ENCODE results near the gene SNRNP200. TPM values are rescaled to one million over a fixed set of nuclear protein-coding genes. Genes with fewer than 3 reads are reported as not detected.
"Not testable (repeated sequence)": the region's sequence is repeated elsewhere in the genome, so short reads cannot be mapped to it uniquely, and the experiment has no call there.

Gene SNRNP200
- polyA plus RNA-seq, 2 of the 4 experiments (the other 2 are of a cell fraction), result 118 to 202 TPM

GRCh38 chr2:96259497-96259921 lies 45.8 kb downstream of the SNRNP200 start:
- H3K9me3 ChIP-seq, result no peaks in the 10 kb centered on the region
- peaks cover 34% of the 10 kb centered on the region for H3K4me1 ChIP-seq
- DNase-seq (ENCODE audit: low read depth in 1 of 2, low spot score in 1 of 2), result no peak
- CTCF ChIA-PET, result interaction anchor here (0.8 to 3.7 kb wide), 16 partner anchors 8 to 290 kb away, joined by 3 to 20 read pairs (median 4); partner anchors contain the start of genes ANKRD36C, ASTL and STARD7
- POLR2A ChIA-PET, result interaction anchor here (1.3 to 2.7 kb wide), 2 partner anchors 19 to 51 kb away, joined by 3 to 17 read pairs; partner anchors contain the start of gene STARD7
- no peak overlapping the region for H3K4me3 ChIP-seq
- no peak for FAIRE-seq
- H3K27ac ChIP-seq, result peak overlapping the region; percentile 65 to 75; a peak in 5 of 6 replicates
- no peak for ATAC-seq
- 98% methylated on average over 5 of the region's 5 CpGs for WGBS (ENCODE audit: missing lambda C conversion rate)
- H3K4me2 ChIP-seq, result peak overlapping the region; percentile 70
- no peak for TF ChIP-seq RCOR1 (IDR thresholded peaks at IDR 0.05; ENCODE audit: low read depth, low read length)
- TF ChIP-seq NFE2L2 (conservative IDR thresholded peaks at IDR 0.05; ENCODE audit: low read length), result no peak
- no peak for TF ChIP-seq KDM1A (IDR thresholded peaks at IDR 0.05; ENCODE audit: low read depth)
- TF ChIP-seq PHF8 (IDR thresholded peaks at IDR 0.05; ENCODE audit: borderline replicate concordance, low read depth), result no peak
- no peak for TF ChIP-seq ESRRA (IDR thresholded peaks at IDR 0.05; ENCODE audit: borderline replicate concordance, low read length)
- no peak for TF ChIP-seq MYC (IDR thresholded peaks at IDR 0.05; ENCODE audit: borderline replicate concordance, low read length)
- no peak for TF ChIP-seq ZC3H11A (IDR thresholded peaks at IDR 0.05)
- no peak for TF ChIP-seq NR3C1 (IDR thresholded peaks at IDR 0.05)
- TF ChIP-seq EHF (CRISPR knock-in tag; IDR thresholded peaks at IDR 0.05), result no peak
- TF ChIP-seq CHD4 (IDR thresholded peaks at IDR 0.05; ENCODE audit: borderline replicate concordance), result no peak
- no peak for TF ChIP-seq RFX5 (IDR thresholded peaks at IDR 0.05)
- TF ChIP-seq RARB (CRISPR knock-in tag; IDR thresholded peaks at IDR 0.05), result no peak
- TF ChIP-seq CHD2 (IDR thresholded peaks at IDR 0.05; ENCODE audit: low read length, partially characterized antibody), result no peak
- no peak for TF ChIP-seq CTCF (IDR thresholded peaks at IDR 0.05)
- TF ChIP-seq MAFK (IDR thresholded peaks at IDR 0.05; ENCODE audit: partially characterized antibody), result no peak
- no peak for TF ChIP-seq BCL3 (IDR thresholded peaks at IDR 0.05)
- TF ChIP-seq JUNB (IDR thresholded peaks at IDR 0.05), result no peak
- no peak for TF ChIP-seq CBX8 (IDR thresholded peaks at IDR 0.05)

- no peak for TF ChIP-seq MYC (IDR thresholded peaks at IDR 0.05; ENCODE audit: borderline replicate concordance, low read length)
- TF ChIP-seq MAX (IDR thresholded peaks at IDR 0.05), result no peak
- no peak for TF ChIP-seq NFE2L2 (conservative IDR thresholded peaks at IDR 0.05; ENCODE audit: low read length)
- TF ChIP-seq RCOR1 (IDR thresholded peaks at IDR 0.05; ENCODE audit: low read depth, low read length), result no peak
- no peak for TF ChIP-seq RNF2 (IDR thresholded peaks at IDR 0.05; ENCODE audit: borderline replicate concordance, low read depth)
- no peak for TF ChIP-seq FOXS1 (CRISPR knock-in tag; IDR thresholded peaks at IDR 0.05)
- no peak for TF ChIP-seq PHF8 (IDR thresholded peaks at IDR 0.05; ENCODE audit: borderline replicate concordance, low read depth)
- TF ChIP-seq CBX2 (IDR thresholded peaks at IDR 0.05; ENCODE audit: borderline replicate concordance, low read depth), result no peak
- no peak for TF ChIP-seq CHD4 (IDR thresholded peaks at IDR 0.05; ENCODE audit: borderline replicate concordance)
- no peak for TF ChIP-seq HOXB5 (CRISPR knock-in tag; IDR thresholded peaks at IDR 0.05)
- TF ChIP-seq ZC3H11A (IDR thresholded peaks at IDR 0.05), result no peak
- ATAC-seq (no peak), FAIRE-seq (no peak), DNase-seq (ENCODE audit: low read depth in 1 of 2, low spot score in 1 of 2) (no peak)
- Histone ChIP-seq H3K4me3 (no peak overlapping the region), H3K9me3 (no peaks in the 10 kb centered on the region), H3K4me1 (peaks cover 26% of the 10 kb centered on the region), H3K4me2 (no peak overlapping the region), H3K27ac (peak overlapping the region in 1 of 2 experiments; percentile 13; a peak in 1 of 6 replicates)
- ChIA-PET CTCF (interaction anchor here (0.8 to 2.8 kb wide), 5 partner anchors 10 to 251 kb away, joined by 3 to 17 read pairs (median 6); partner anchors contain the start of gene ASTL), POLR2A (interaction anchor here (2.7 kb wide), 1 partner anchor 50 kb away, joined by 17 read pairs; the partner anchor contains the start of gene STARD7)
- WGBS (ENCODE audit: missing lambda C conversion rate), result 87% methylated on average over 7 of the region's 7 CpGs
Measured at GRCh38 chr2:96258166-96259022, 47.0 kb downstream of the SNRNP200 start.

- CTCF ChIA-PET, result interaction anchor here (1.2 kb wide), 1 partner anchor 265 kb away, joined by 5 read pairs; no protein-coding TSS in a partner anchor
- not testable (repeated sequence) for FAIRE-seq
- WGBS (ENCODE audit: missing lambda C conversion rate), result 96% methylated on average over 3 of the region's 3 CpGs
Measured at GRCh38 chr2:96257744-96258143, 47.6 kb downstream of the SNRNP200 start.

More at GRCh38 chr2:96257744-96258143, 47.6 kb downstream of the SNRNP200 start:
- H3K4me3 ChIP-seq; ATAC-seq; POLR2A ChIA-PET; H3K27ac ChIP-seq; DNase-seq (ENCODE audit: low read depth in 1 of 2, low spot score in 1 of 2); H3K9me3 ChIP-seq; H3K4me2 ChIP-seq: not testable (repeated sequence)
- peaks cover 26% of the 10 kb centered on the region for H3K4me1 ChIP-seq

Data from A549 (cell line).